HepG2 (cell line): Measurements from ENCODE around the gene URM1. TPM values are rescaled to one million over a fixed set of nuclear protein-coding genes. Genes with fewer than 3 reads are reported as not detected.

Experiments
- ATRX ChIP-seq: sonication (generic); formaldehyde crosslinking; IDR thresholded peaks from 2 replicates; pipeline ENCODE4 v1.4.0; 2020; ENCODE audit warnings: missing genetic modification reagents, borderline replicate concordance
- CEBPZ ChIP-seq: IDR thresholded peaks from 2 replicates; pipeline ENCODE4 v1.6.1; 2012; ENCODE audit warnings: low read length, improper control_type of control experiment
- DMTF1 ChIP-seq: sonication (generic); formaldehyde crosslinking; IDR thresholded peaks from 2 replicates; pipeline ENCODE4 v1.4.0; 2020; ENCODE audit warnings: mild to moderate bottlenecking, missing genetic modification reagents
- EHMT2 ChIP-seq: fragments of 200-600 bp; sonication (generic); IDR thresholded peaks from 2 replicates; pipeline ENCODE4 v1.7.0; 2017; ENCODE audit warnings: antibody characterized with exemption, low read depth, low read length, borderline replicate concordance
- HES4 ChIP-seq: sonication (generic); formaldehyde crosslinking; IDR thresholded peaks from 2 replicates; pipeline ENCODE4 v1.9.0; 2021; ENCODE audit warnings: mild to moderate bottlenecking, missing genetic modification reagents, borderline replicate concordance
- HMG20A ChIP-seq: IDR thresholded peaks from 2 replicates; pipeline ENCODE4 v1.6.1; 2016; ENCODE audit warnings: borderline replicate concordance
- HNRNPUL1 ChIP-seq: fragments of 200-400 bp; formaldehyde crosslinking; IDR thresholded peaks from 2 replicates; pipeline ENCODE4 v1.6.1; 2017; ENCODE audit warnings: low read depth, mild to moderate bottlenecking, low read length, moderate library complexity
- LCORL ChIP-seq, 2 experiments: fragments of 450-650 bp in 1 of 2; sonication (generic) in 1 of 2; formaldehyde crosslinking in 1 of 2; IDR thresholded peaks; 2 replicates each; pipeline versions ENCODE4 v1.5.0 to v1.6.1; 2017 to 2020; ENCODE audit warnings: antibody characterized with exemption in 1 of 2, missing genetic modification reagents in 1 of 2
- MAFF ChIP-seq: IDR thresholded peaks from 2 replicates; pipeline ENCODE4 v1.6.1; 2011; ENCODE audit warnings: low read depth, low read length, improper control_type of control experiment
- MYNN ChIP-seq: sonication (generic); formaldehyde crosslinking; IDR thresholded peaks from 2 replicates; pipeline ENCODE4 v1.4.0; 2020; ENCODE audit warnings: mild to moderate bottlenecking, low read depth, missing genetic modification reagents
- SALL1 ChIP-seq: sonication (generic); formaldehyde crosslinking; IDR thresholded peaks from 2 replicates; pipeline ENCODE4 v1.8.0; 2022; ENCODE audit warnings: mild to moderate bottlenecking, missing genetic modification reagents
- SAP130 ChIP-seq: IDR thresholded peaks from 2 replicates; pipeline ENCODE4 v1.6.1; 2016; ENCODE audit warnings: low read depth
- SYNCRIP ChIP-seq: fragments of 200-400 bp; formaldehyde crosslinking; IDR thresholded peaks from 2 replicates; pipeline ENCODE4 v1.6.1; 2018; ENCODE audit warnings: mild to moderate bottlenecking, low read depth, low read length; ENCODE audit not compliant: insufficient read depth
- TFAP4 ChIP-seq: sonication (generic); IDR thresholded peaks from 2 replicates; pipeline ENCODE4 v1.6.1; 2016; ENCODE audit warnings: low read depth, borderline replicate concordance
- ZBED4 ChIP-seq: sonication (generic); formaldehyde crosslinking; IDR thresholded peaks from 2 replicates; pipeline ENCODE4 v1.4.0; 2020; ENCODE audit warnings: missing genetic modification reagents, borderline replicate concordance
- ZFX ChIP-seq: sonication (generic); formaldehyde crosslinking; IDR thresholded peaks from 2 replicates; pipeline ENCODE4 v1.4.0; 2020; ENCODE audit warnings: mild to moderate bottlenecking, low read depth, missing genetic modification reagents, moderate library complexity
- ZNF17 ChIP-seq: sonication (generic); formaldehyde crosslinking; IDR thresholded peaks from 2 replicates; pipeline ENCODE4 v1.5.0; 2020; ENCODE audit warnings: mild to moderate bottlenecking, missing genetic modification reagents
- ZNF274 ChIP-seq: sonication (generic); formaldehyde crosslinking; IDR thresholded peaks from 2 replicates; pipeline ENCODE4 v1.5.1; 2020; ENCODE audit warnings: mild to moderate bottlenecking, missing genetic modification reagents
- ZNF33B ChIP-seq: sonication (generic); formaldehyde crosslinking; IDR thresholded peaks from 2 replicates; pipeline ENCODE4 v1.5.1; 2020; ENCODE audit warnings: mild to moderate bottlenecking, missing genetic modification reagents
- ZNF547 ChIP-seq: sonication (generic); formaldehyde crosslinking; IDR thresholded peaks from 2 replicates; pipeline ENCODE4 v1.5.1; 2020; ENCODE audit warnings: mild to moderate bottlenecking, missing genetic modification reagents
- polyA plus RNA-seq, 8 experiments: library from polyadenylated mRNA; depleted of rRNA in 3 of 8; stranded (reverse) in 7 of 8; unstranded in 1 of 8; fragments of >200 nt; fragmentation: Illumina TruSeq in 4 of 8; extraction: Trizol in 4 of 8; gene quantifications; 2 replicates each; pipeline versions ENCODE4 v1.2.1 to v1.2.3, GENCODE V29; 2011 to 2016; ENCODE audit warnings: low read depth in 4 of 8, missing spikeins in 1 of 8, mixed read lengths in 1 of 8; ENCODE audit not compliant: insufficient read depth in 1 of 8
- total RNA-seq, 5 experiments: library from RNA; depleted of rRNA; stranded (reverse); fragments of >200 nt; fragmentation: Illumina TruSeq; extraction: Trizol; gene quantifications; 2 replicates each; pipeline ENCODE4 v1.2.3, GENCODE V29; 2016; ENCODE audit warnings: low read depth in 1 of 5

Gene URM1
- total and polyA plus RNA-seq, 2 of the 13 experiments (the other 11 are each of a cell fraction or from before 2014, with no cell fraction given) = 37.1 to 41.3 TPM

GRCh38 chr9:128361986-128362646 is 9.1 kb upstream of the URM1 start (continued):
- TF ChIP-seq CEBPZ (no peak), MYNN (CRISPR knock-in tag) (no peak), ZNF547 (no peak), EHMT2 (no peak), MAFF (no peak), SYNCRIP (no peak), ZNF33B (CRISPR knock-in tag) (no peak), HMG20A (CRISPR knock-in tag) (no peak), SAP130 (peak; percentile 61), HNRNPUL1 (no peak), ATRX (CRISPR knock-in tag) (no peak), LCORL (IDR thresholded peaks at IDR 0.05) (no peak), LCORL (CRISPR knock-in tag; IDR thresholded peaks at IDR 0.05) (no peak), ZNF274 (no peak), HES4 (CRISPR knock-in tag) (no peak), ZFX (CRISPR knock-in tag) (no peak; the same call in 1 of the 2 replicates), ZBED4 (no peak), ZNF17 (no peak), DMTF1 (CRISPR knock-in tag) (no peak), TFAP4 (no peak), SALL1 (CRISPR knock-in tag) (peak; percentile 56)
